ENCODE measurements around the gene NCAPH2. TPM values are rescaled to one million over a fixed set of nuclear protein-coding genes. Genes with fewer than 3 reads are reported as not detected.

Gene NCAPH2
- total and polyA plus RNA-seq, 2 of the 13 experiments (the other 11 are each of a cell fraction or from before 2014, with no cell fraction given), result 28.1 to 64.4 TPM

DNA sequence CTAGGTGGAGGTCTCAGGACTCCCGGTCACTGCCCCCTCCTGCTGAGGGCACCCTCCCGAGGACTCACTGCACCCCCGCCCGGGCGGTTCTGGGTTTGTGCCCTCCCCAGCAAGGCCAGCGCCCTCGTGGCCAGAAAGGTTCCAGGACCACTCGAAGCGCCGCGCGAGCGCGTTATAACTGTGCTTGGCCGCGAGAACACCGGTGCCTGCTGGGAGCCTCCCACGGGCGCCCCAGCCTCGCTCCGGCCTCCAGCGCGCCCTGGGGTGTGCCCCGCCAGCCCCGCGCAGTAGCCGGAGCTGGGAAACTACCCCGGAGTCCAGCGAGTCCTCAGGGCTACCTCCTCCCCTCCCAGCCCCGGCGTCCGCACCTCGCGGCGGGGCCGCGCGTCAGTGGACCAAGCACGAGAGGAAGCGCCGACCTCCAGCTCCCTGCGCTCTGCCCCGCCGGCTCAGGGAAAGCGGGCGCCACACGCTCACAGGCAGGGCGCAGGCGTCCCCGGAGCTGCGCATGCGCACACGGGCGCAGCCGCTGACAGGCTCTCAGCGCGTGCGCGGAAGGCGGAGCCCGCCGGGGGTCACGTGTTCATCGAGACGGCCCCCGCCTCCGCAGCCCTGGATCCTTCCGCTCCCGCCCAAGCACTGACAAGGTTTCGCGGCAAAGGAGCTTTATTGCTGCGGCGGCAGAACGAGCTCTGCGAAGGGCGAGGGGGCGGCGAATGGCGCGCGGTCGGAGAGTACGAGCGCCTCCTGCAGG, 17.3 kb downstream of the NCAPH2 start, which contains the start of gene SCO2 (continued):
- TF ChIP-seq DR1 (CRISPR knock-in tag; IDR thresholded peaks at IDR 0.05), result peak; percentile 64; the same call in 1 of the 2 replicates
- 0 out of 2 replicates have a peak, but pooled peaks have one; percentile 44 for TF ChIP-seq ZNF549 (CRISPR knock-in tag; IDR thresholded peaks at IDR 0.05)
- 0 out of 2 replicates have a peak, but pooled peaks have one; percentile 31 for TF ChIP-seq SMAD3 (CRISPR knock-in tag; IDR thresholded peaks at IDR 0.05)
- 0 out of 2 replicates have a peak, but pooled peaks have one; percentile 54 for TF ChIP-seq POGZ (CRISPR knock-in tag; IDR thresholded peaks at IDR 0.05)
- TF ChIP-seq ZNF558 (CRISPR knock-in tag; IDR thresholded peaks at IDR 0.05; ENCODE audit: borderline replicate concordance), result peak; percentile 85; the same call in 1 of the 2 replicates
- TF ChIP-seq STAT5B (CRISPR knock-in tag; IDR thresholded peaks at IDR 0.05), result 0 out of 2 replicates have a peak, but pooled peaks have one; percentile 54
- TF ChIP-seq, protein P1, sequence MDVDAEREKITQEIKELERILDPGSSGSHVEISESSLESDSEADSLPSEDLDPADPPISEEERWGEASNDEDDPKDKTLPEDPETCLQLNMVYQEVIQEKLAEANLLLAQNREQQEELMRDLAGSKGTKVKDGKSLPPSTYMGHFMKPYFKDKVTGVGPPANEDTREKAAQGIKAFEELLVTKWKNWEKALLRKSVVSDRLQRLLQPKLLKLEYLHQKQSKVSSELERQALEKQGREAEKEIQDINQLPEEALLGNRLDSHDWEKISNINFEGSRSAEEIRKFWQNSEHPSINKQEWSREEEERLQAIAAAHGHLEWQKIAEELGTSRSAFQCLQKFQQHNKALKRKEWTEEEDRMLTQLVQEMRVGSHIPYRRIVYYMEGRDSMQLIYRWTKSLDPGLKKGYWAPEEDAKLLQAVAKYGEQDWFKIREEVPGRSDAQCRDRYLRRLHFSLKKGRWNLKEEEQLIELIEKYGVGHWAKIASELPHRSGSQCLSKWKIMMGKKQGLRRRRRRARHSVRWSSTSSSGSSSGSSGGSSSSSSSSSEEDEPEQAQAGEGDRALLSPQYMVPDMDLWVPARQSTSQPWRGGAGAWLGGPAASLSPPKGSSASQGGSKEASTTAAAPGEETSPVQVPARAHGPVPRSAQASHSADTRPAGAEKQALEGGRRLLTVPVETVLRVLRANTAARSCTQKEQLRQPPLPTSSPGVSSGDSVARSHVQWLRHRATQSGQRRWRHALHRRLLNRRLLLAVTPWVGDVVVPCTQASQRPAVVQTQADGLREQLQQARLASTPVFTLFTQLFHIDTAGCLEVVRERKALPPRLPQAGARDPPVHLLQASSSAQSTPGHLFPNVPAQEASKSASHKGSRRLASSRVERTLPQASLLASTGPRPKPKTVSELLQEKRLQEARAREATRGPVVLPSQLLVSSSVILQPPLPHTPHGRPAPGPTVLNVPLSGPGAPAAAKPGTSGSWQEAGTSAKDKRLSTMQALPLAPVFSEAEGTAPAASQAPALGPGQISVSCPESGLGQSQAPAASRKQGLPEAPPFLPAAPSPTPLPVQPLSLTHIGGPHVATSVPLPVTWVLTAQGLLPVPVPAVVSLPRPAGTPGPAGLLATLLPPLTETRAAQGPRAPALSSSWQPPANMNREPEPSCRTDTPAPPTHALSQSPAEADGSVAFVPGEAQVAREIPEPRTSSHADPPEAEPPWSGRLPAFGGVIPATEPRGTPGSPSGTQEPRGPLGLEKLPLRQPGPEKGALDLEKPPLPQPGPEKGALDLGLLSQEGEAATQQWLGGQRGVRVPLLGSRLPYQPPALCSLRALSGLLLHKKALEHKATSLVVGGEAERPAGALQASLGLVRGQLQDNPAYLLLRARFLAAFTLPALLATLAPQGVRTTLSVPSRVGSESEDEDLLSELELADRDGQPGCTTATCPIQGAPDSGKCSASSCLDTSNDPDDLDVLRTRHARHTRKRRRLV (CRISPR knock-in tag; IDR thresholded peaks at IDR 0.05), result peak; percentile 77; the same call in 1 of the 2 replicates
- 0 out of 2 replicates have a peak, but pooled peaks have one; percentile 23 for TF ChIP-seq ISL2 (CRISPR knock-in tag; IDR thresholded peaks at IDR 0.05)
- peak; percentile 68; the same call in 1 of the 2 replicates for TF ChIP-seq ZNF337 (CRISPR knock-in tag; IDR thresholded peaks at IDR 0.05; ENCODE audit: borderline replicate concordance, low read depth)
- TF ChIP-seq, protein P2, sequence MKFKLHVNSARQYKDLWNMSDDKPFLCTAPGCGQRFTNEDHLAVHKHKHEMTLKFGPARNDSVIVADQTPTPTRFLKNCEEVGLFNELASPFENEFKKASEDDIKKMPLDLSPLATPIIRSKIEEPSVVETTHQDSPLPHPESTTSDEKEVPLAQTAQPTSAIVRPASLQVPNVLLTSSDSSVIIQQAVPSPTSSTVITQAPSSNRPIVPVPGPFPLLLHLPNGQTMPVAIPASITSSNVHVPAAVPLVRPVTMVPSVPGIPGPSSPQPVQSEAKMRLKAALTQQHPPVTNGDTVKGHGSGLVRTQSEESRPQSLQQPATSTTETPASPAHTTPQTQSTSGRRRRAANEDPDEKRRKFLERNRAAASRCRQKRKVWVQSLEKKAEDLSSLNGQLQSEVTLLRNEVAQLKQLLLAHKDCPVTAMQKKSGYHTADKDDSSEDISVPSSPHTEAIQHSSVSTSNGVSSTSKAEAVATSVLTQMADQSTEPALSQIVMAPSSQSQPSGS (CRISPR knock-in tag; IDR thresholded peaks at IDR 0.05), result peak; percentile 59; the same call in 1 of the 2 replicates
- peak; percentile 96 for TF ChIP-seq RAD51 (IDR thresholded peaks at IDR 0.05; ENCODE audit: borderline replicate concordance)
- TF ChIP-seq, protein P3, sequence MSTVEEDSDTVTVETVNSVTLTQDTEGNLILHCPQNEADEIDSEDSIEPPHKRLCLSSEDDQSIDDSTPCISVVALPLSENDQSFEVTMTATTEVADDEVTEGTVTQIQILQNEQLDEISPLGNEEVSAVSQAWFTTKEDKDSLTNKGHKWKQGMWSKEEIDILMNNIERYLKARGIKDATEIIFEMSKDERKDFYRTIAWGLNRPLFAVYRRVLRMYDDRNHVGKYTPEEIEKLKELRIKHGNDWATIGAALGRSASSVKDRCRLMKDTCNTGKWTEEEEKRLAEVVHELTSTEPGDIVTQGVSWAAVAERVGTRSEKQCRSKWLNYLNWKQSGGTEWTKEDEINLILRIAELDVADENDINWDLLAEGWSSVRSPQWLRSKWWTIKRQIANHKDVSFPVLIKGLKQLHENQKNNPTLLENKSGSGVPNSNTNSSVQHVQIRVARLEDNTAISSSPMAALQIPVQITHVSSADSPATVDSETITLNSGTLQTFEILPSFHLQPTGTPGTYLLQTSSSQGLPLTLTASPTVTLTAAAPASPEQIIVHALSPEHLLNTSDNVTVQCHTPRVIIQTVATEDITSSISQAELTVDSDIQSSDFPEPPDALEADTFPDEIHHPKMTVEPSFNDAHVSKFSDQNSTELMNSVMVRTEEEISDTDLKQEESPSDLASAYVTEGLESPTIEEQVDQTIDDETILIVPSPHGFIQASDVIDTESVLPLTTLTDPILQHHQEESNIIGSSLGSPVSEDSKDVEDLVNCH (CRISPR knock-in tag; IDR thresholded peaks at IDR 0.05), result no peak
- TF ChIP-seq FOXO1 (CRISPR knock-in tag; IDR thresholded peaks at IDR 0.05), result 0 out of 2 replicates have a peak, but pooled peaks have one; percentile 16
- no peak for TF ChIP-seq ZNF781 (CRISPR knock-in tag; IDR thresholded peaks at IDR 0.05; ENCODE audit: borderline replicate concordance, not compliant biosample characterization)
- TF ChIP-seq GATA4 (IDR thresholded peaks at IDR 0.05; ENCODE audit: borderline replicate concordance, low read depth), result 0 out of 2 replicates have a peak, but pooled peaks have one; percentile 24
- TF ChIP-seq MTF2 (CRISPR knock-in tag; IDR thresholded peaks at IDR 0.05; ENCODE audit: borderline replicate concordance), result 0 out of 2 replicates have a peak, but pooled peaks have one; percentile 31
- TF ChIP-seq, protein P4, sequence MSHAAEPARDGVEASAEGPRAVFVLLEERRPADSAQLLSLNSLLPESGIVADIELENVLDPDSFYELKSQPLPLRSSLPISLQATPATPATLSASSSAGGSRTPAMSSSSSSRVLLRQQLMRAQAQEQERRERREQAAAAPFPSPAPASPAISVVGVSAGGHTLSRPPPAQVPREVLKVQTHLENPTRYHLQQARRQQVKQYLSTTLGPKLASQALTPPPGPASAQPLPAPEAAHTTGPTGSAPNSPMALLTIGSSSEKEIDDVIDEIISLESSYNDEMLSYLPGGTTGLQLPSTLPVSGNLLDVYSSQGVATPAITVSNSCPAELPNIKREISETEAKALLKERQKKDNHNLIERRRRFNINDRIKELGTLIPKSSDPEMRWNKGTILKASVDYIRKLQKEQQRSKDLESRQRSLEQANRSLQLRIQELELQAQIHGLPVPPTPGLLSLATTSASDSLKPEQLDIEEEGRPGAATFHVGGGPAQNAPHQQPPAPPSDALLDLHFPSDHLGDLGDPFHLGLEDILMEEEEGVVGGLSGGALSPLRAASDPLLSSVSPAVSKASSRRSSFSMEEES (CRISPR knock-in tag; IDR thresholded peaks at IDR 0.05), result peak; percentile 84

Data from HepG2 (cell line).